SU-DHL-6 (cell line): Measurements from ENCODE around the gene CERS6.

Source experiments
- H2AFZ ChIP-seq: fragments of 200-600 bp; sonication (generic); 2 replicates; pipeline ENCODE4 v1.6.1; 2014; ENCODE audit warnings: low read depth, mild to moderate bottlenecking, moderate library complexity, mixed read lengths, antibody characterized with exemption, low read length; ENCODE audit not compliant: severe bottlenecking
- H3F3A ChIP-seq: fragments of 200-600 bp; shearing (Covaris generic); 2 replicates; pipeline ENCODE4 v1.6.0; 2016; ENCODE audit warnings: antibody characterized with exemption, mild to moderate bottlenecking; ENCODE audit not compliant: insufficient read depth
- H3K27ac ChIP-seq: fragments of 200-600 bp; sonication (generic); 2 replicates; pipeline ENCODE4 v1.5.1; 2016; ENCODE audit warnings: low read depth, mild to moderate bottlenecking, low read length, moderate library complexity, mixed read lengths
- H3K27me3 ChIP-seq: fragments of 200-600 bp; sonication (generic), shearing (Covaris generic); 2 replicates; pipeline ENCODE4 v1.6.0; 2014; ENCODE audit warnings: mild to moderate bottlenecking, low read length
- H3K36me3 ChIP-seq: fragments of 200-600 bp; sonication (generic); 2 replicates; pipeline ENCODE4 v1.6.1; 2014; ENCODE audit warnings: mild to moderate bottlenecking, low read length, mixed read lengths
- H3K4me2 ChIP-seq: fragments of 300-600, 200-600 bp; shearing (Covaris generic), sonication (generic); 2 replicates; pipeline ENCODE4 v1.6.0; 2014; ENCODE audit warnings: low read length, low read depth, mild to moderate bottlenecking; ENCODE audit not compliant: poor library complexity, severe bottlenecking
- H3K4me3 ChIP-seq: fragments of 200-600 bp; sonication (generic); 2 replicates; pipeline ENCODE4 v1.5.1; 2014; ENCODE audit warnings: antibody characterized with exemption, low read length, mild to moderate bottlenecking, mixed read lengths; ENCODE audit not compliant: insufficient read depth, poor library complexity, severe bottlenecking
- H3K79me2 ChIP-seq: fragments of 200-600 bp; sonication (generic); 2 replicates; pipeline ENCODE4 v1.6.1; 2014; ENCODE audit warnings: mild to moderate bottlenecking, low read length, moderate library complexity; ENCODE audit not compliant: insufficient read depth
- H3K9ac ChIP-seq: fragments of 200-600 bp; sonication (generic); 2 replicates; pipeline ENCODE4 v1.7.0; 2014; ENCODE audit warnings: mild to moderate bottlenecking, low read length
- H3K9me2 ChIP-seq: fragments of 200-600 bp; sonication (generic); replicated peaks from 2 replicates; pipeline ENCODE4 v1.6.1; 2014; ENCODE audit warnings: low read length; ENCODE audit not compliant: insufficient read depth
- H3K9me3 ChIP-seq: fragments of 200-600 bp; sonication (generic); 2 replicates; pipeline ENCODE4 v1.6.1; 2014; ENCODE audit warnings: low read length, mixed read lengths; ENCODE audit not compliant: insufficient read depth
- H4K20me1 ChIP-seq: fragments of 200-600 bp; sonication (generic); 2 replicates; pipeline ENCODE4 v1.6.1; 2014; ENCODE audit warnings: low read depth, mild to moderate bottlenecking, antibody characterized with exemption, low read length, moderate library complexity, mixed read lengths
- EZH2phosphoT487 ChIP-seq: fragments of 200-600 bp; sonication (generic), shearing (Covaris generic); conservative IDR thresholded peaks from 2 replicates; pipeline ENCODE4 v1.6.1; 2018; ENCODE audit warnings: mild to moderate bottlenecking, antibody characterized with exemption, low read length, moderate library complexity, mixed read lengths
- TF ChIP-seq, protein P1 (sequence below): fragments of 200-600 bp; sonication (generic); IDR thresholded peaks from one replicate; pipeline ENCODE4 v1.5.1; 2017; ENCODE audit warnings: antibody characterized with exemption, mild to moderate bottlenecking, low read length, moderate library complexity; ENCODE audit not compliant: insufficient read depth, poor library complexity, severe bottlenecking

The CERS6 gene

DNA sequence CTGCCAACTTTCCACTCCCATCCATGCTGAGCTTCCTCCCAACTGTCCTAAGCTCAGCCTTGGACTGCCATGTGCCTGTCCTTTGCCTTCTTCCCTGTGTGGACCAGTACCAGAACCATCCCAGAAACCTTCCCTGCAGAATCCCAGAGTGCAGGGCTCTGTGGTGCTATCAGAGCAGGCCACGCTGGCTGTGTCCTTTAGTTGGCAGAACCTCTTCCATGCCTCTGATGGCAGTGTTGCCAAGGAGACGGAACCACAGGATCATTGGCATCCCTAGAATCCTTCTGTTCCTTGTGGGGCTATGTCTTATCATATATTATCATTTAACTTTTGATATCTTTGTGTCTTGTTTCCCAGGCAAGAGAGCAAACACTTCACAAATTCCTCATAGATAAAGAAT lies 273.4 kb downstream of the CERS6 start:
- Histone ChIP-seq H3F3A (no peaks in the 10 kb centered on the region), H3K9me3 (no peaks in the 10 kb centered on the region), H4K20me1 (no peaks in the 10 kb centered on the region)

DNA sequence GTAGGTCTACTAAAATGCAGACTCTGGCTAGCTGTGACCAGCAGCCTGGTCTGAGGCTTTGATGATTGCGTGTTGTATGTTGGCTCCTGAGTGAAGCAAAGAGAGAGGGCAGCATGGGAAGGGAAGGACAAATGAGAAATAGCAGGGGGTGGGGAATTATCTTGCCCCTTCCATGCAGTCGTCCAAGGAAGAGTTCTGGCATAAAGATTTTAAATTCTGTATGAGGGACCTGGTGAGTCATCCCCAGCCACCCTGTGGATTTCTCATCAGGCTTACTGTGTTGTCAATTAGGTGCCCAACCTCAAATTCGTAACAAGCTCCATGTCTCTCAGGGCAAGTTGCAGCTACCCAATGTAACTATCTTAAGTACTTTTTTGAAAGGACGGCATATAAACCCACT lies 274.3 kb downstream of the CERS6 start:
- Histone ChIP-seq H3K4me2 (no peak overlapping the region), H3K79me2 (no peaks in the 10 kb centered on the region), H3K9ac (no peak overlapping the region), H3K9me3 (no peaks in the 10 kb centered on the region), H3K36me3 (no peaks in the 10 kb centered on the region), H3F3A (no peaks in the 10 kb centered on the region), H3K9me2 (no peaks in the 10 kb centered on the region), H2AFZ (no peak overlapping the region), H3K4me3 (no peak overlapping the region), H3K27me3 (no peaks in the 10 kb centered on the region), H3K27ac (no peak overlapping the region), H4K20me1 (no peaks in the 10 kb centered on the region)
- TF ChIP-seq, protein P1, sequence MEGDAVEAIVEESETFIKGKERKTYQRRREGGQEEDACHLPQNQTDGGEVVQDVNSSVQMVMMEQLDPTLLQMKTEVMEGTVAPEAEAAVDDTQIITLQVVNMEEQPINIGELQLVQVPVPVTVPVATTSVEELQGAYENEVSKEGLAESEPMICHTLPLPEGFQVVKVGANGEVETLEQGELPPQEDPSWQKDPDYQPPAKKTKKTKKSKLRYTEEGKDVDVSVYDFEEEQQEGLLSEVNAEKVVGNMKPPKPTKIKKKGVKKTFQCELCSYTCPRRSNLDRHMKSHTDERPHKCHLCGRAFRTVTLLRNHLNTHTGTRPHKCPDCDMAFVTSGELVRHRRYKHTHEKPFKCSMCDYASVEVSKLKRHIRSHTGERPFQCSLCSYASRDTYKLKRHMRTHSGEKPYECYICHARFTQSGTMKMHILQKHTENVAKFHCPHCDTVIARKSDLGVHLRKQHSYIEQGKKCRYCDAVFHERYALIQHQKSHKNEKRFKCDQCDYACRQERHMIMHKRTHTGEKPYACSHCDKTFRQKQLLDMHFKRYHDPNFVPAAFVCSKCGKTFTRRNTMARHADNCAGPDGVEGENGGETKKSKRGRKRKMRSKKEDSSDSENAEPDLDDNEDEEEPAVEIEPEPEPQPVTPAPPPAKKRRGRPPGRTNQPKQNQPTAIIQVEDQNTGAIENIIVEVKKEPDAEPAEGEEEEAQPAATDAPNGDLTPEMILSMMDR: no peak
- TF ChIP-seq EZH2phosphoT487: no peak

More for the DNA sequence above, 273.4 kb downstream of the CERS6 start:
- Histone ChIP-seq H3K79me2 (no peaks in the 10 kb centered on the region), H3K4me3 (no peak overlapping the region), H3K9me2 (no peaks in the 10 kb centered on the region), H2AFZ (no peak overlapping the region), H3K27ac (no peak overlapping the region), H3K4me2 (no peak overlapping the region), H3K9ac (no peak overlapping the region), H3K36me3 (no peaks in the 10 kb centered on the region), H3K27me3 (no peaks in the 10 kb centered on the region)
- TF ChIP-seq, protein P1: no peak
- TF ChIP-seq EZH2phosphoT487: no peak

DNA sequence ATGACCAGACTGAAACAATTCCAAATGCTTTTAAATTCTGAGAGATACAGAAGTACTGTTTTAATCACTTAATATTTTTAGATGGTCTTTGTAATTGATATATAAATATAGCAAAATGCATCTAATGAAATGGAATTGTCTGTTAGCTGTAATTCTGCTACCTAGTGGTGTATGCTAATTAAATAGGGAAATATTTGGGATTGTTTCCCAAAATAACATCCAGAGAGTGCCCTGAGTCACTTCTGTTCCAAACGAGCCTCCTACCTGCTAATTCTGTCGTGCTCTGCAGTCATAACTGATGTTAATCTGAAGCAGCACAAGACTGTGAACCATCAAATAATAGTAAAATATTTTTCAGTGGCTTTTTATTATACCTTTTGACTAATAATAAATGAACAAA lies 274.9 kb downstream of the CERS6 start:
- Histone ChIP-seq H4K20me1 (no peaks in the 10 kb centered on the region), H3K4me2 (no peak overlapping the region), H3K36me3 (no peaks in the 10 kb centered on the region), H3F3A (no peaks in the 10 kb centered on the region), H3K79me2 (no peaks in the 10 kb centered on the region), H3K9me2 (no peaks in the 10 kb centered on the region), H3K4me3 (no peak overlapping the region), H3K27me3 (no peaks in the 10 kb centered on the region), H3K9me3 (no peaks in the 10 kb centered on the region), H3K9ac (no peak overlapping the region), H2AFZ (no peak overlapping the region), H3K27ac (no peak overlapping the region)
- TF ChIP-seq EZH2phosphoT487: no peak
- TF ChIP-seq, protein P1: no peak
